HG02970 (cell line): ENCODE data around the gene KMT2D.

Source experiments
- ATAC-seq: cut with Tn5 transposase; IDR thresholded peaks from one replicate; pipeline ENCODE4 v1.9.1; 2021; ENCODE audit warnings: mild to moderate bottlenecking, moderate library complexity, moderate number of reproducible peaks; ENCODE audit not compliant: unreplicated experiment, low FRiP score

Gene KMT2D

GRCh38 chr12:49038291-49038955 is 22.2 kb downstream of the KMT2D start:
- no peak for ATAC-seq

- ATAC-seq = no peak
Observed at GRCh38 chr12:49037947-49038237, 22.7 kb downstream of the KMT2D start.

- ATAC-seq = no peak
Observed at GRCh38 chr12:49037111-49037946, 23.3 kb downstream of the KMT2D start.

GRCh38 chr12:49036029-49036428 is 24.6 kb downstream of the KMT2D start:
- ATAC-seq = no peak

GRCh38 chr12:49034286-49034622 is 26.3 kb downstream of the KMT2D start:
- ATAC-seq = no peak

GRCh38 chr12:49033611-49034285 is 26.8 kb downstream of the KMT2D start:
- no peak for ATAC-seq

GRCh38 chr12:49032679-49033447 is 27.7 kb downstream of the KMT2D start:
- ATAC-seq = no peak

GRCh38 chr12:49032276-49032675 is 28.3 kb downstream of the KMT2D start:
- no peak for ATAC-seq

GRCh38 chr12:49031573-49032161 is 28.9 kb downstream of the KMT2D start:
- ATAC-seq = no peak

- ATAC-seq = no peak
Observed at GRCh38 chr12:49030714-49031572, 29.7 kb downstream of the KMT2D start.

- no peak for ATAC-seq
Observed at GRCh38 chr12:49030119-49030518, 30.5 kb downstream of the KMT2D start.

- ATAC-seq = no peak
Observed at GRCh38 chr12:49028666-49029275, 31.8 kb downstream of the KMT2D start.

- ATAC-seq = no peak
Observed at GRCh38 chr12:49027846-49028555, 32.6 kb downstream of the KMT2D start.

GRCh38 chr12:49026678-49027480 is 33.7 kb downstream of the KMT2D start:
- no peak for ATAC-seq

- no peak for ATAC-seq
Observed at GRCh38 chr12:49026101-49026500, 34.5 kb downstream of the KMT2D start.

- no peak for ATAC-seq
Observed at GRCh38 chr12:49025463-49025862, 35.1 kb downstream of the KMT2D start.

- ATAC-seq = no peak
Observed at GRCh38 chr12:49024543-49024942, 36.1 kb downstream of the KMT2D start.

- no peak for ATAC-seq
Observed at GRCh38 chr12:49023812-49024211, 36.8 kb downstream of the KMT2D start.
